Astrocyte of the hippocampus (primary cell): ENCODE measurements around the gene TMEM129.
"Not testable (repeated sequence)": the region's sequence is repeated elsewhere in the genome, so short reads cannot be mapped to it uniquely, and the experiment has no call there.

Experiments used
- DNase-seq: peaks from one replicate; pipeline ENCODE4 v3.0.0; 2011; ENCODE audit warnings: low read depth, low spot score

Gene TMEM129

DNA sequence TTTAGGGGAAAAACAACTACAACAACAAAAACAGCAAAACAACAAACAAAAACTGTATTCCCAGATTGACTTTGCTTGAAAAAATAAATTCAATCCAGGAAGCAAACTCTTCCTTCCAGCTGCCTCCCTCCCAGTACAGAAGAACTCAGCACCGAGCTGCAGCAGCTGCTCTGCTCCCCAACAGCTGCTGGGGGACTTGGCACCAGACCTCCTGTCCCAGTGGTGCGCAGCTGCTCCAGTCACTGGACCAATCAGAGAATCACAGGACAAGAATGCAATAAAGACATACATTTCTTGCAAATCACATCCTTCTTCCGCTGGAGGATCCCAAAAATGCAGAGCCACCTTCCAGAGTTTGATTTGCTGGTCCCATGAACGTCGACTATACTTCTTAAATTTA, 25.2 kb downstream of the TMEM129 start:
- no peak for DNase-seq

GRCh38 chr4:1693131-1693896, 27.8 kb downstream of the TMEM129 start:
- DNase-seq: peak; percentile 85

DNA sequence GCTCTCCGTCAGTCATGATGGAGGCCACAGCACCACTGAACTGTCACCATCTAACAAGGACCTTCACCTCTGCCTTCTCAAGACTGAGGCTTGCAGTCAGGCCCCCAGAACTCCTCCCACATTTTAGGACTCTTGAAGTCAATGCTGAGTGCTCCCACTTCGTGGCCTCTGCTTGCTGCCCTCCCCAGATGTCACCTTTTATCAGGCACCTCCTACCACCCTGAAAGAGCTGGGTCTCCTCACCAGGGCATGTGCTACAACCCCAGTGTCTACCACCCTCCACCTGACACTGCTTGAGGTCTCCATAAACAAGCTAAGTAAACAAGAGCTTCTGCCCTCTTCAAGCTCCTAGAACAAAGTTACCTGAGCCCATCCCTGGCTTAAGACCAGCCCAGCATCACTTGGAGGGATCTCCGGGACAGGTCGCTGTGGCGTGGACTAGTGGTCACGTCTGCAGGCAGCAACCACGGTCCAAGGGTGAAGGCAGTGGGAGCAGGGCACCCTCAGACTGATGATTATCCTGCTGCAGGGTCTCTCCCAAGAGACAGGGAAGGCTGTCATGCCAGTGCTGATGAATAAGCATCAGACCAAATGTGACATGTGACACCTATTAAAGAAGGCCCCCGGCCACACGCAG, 29.3 kb downstream of the TMEM129 start:
- DNase-seq: no peak

GRCh38 chr4:1690698-1691097, 30.4 kb downstream of the TMEM129 start:
- no peak for DNase-seq

- no peak for DNase-seq
Observed at GRCh38 chr4:1686440-1687036, 34.6 kb downstream of the TMEM129 start.

GRCh38 chr4:1685235-1686150, 35.6 kb downstream of the TMEM129 start:
- DNase-seq: no peak

DNA sequence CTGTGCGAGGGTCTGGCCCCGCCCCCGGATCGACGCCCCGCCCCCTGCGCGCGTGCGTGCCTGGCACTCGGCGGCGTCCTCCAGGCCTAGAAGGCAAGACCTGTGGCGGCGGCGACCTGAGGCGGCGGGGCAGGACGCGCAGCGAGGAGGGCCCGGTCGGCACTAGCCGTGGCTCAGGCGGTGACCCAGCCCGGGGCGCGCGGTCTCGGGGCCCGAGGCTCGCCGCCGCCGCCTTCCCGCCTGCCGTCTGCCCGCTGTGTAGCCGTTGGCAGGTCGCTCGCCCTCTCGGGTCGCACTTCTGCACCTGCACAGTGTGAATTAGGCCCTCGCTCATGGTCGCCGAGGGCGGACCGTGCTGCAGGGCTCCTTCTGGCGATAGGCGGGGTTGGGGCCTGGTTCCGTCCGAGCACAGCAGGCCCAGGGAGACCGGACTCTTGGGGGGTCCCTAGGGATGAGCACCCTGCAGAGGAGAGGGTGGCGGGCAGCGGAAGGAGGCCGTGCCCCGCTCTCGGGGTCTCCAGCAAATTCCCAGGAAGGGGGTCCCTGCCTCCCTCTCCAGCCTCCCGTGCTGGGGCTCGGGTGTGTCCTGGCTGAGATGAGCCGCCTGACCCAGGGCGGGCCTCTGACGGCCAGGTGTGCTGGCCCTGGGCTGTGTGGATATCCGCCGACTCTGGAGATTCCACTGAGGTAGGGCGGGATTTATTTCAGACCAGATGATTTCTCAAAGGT, 36.5 kb downstream of the TMEM129 start:
- DNase-seq: no peak

DNA sequence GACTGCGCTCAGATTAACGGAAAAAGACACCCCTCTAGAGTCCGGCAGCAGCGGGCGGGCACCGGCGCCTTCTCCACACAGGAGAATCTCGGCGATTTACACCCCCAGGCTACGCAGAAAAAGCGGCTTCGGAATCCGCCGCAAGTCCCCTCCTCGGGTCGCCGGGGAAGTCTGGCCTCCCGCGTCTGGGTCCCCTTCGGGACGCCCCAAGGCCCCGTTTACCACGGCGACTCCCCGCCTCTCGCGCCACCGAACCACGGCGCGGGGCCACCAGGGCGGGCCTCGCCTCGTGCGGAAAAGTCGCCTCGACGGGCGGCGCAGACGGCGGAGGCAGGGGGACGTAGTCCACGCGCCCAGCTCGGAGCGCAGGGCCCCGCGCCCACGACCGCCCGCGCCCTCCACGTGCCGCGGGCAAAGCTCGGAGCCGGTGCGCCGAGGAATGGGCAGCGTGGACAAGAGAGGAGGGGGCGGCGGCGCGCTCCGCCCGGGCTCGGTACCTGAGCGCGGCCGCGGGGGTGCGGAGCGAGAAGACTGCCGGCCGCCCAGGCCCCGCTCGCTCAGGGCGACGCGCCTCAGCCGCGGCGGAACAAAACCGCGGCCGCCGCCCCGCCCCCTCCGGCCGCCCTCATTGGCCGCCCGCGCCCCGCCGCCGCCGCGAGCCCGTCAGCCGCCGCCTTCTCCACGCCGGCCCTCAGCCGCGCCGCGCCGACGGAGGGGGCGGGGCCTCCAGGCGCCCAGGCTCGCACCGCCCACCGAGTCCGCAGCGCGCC, 37.2 kb downstream of the TMEM129 start, which contains the start of gene FAM53A:
Gene FAM53A, minus strand, starts transcription at position 578 of the 770 bp plus-strand sequence. CDS start 15,572 bp downstream, outside the sequence.
- peak; percentile 96 for DNase-seq

DNA sequence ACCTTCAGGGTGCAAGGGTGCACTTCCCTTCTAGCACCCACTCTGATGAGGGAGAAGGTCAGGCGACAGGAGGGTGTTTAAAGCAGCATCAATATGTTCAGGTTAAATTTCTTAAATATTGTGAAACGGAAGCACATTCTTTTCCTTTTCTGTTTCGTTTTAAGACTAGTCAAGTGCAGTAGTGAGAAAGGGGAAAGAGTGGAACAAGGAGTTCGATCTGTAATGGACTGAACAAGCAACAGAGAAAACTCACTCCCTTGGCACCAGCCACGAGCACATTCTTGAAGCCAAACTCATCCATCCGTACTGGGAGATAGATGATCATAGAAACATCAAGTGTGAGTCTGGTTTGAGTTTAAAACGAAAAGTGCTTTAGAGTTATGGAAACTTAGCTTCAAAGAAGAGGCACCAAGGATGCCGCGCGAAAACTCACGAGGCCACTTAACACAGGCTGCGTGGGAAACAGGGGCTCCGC, 37.8 kb downstream of the TMEM129 start:
- peak; percentile 78 for DNase-seq

GRCh38 chr4:1682860-1683259, 38.3 kb downstream of the TMEM129 start:
- no peak for DNase-seq

DNA sequence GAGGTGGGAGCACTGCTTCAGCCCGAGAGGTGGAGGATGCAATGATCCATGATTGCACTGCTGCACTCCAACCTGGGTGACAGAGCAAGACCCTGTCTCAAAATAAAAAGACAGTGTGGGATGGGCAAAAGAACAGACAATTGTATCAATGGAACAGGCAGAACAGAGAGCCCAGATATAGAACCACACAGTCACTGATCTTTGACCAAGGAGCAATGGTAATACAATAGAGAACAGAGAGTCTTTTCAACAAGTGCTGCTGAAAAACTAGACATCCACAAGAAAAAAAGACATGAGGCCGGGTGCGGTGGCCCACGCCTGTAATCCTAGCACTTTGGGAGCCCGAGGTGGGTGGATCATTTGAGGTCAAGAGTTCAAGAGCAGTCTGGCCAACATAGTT, 42.9 kb downstream of the TMEM129 start:
- no peak for DNase-seq

- DNase-seq: no peak
Observed at GRCh38 chr4:1676605-1677525, 44.3 kb downstream of the TMEM129 start.

- DNase-seq: no peak
Observed at GRCh38 chr4:1675802-1676137, 45.4 kb downstream of the TMEM129 start.

DNA sequence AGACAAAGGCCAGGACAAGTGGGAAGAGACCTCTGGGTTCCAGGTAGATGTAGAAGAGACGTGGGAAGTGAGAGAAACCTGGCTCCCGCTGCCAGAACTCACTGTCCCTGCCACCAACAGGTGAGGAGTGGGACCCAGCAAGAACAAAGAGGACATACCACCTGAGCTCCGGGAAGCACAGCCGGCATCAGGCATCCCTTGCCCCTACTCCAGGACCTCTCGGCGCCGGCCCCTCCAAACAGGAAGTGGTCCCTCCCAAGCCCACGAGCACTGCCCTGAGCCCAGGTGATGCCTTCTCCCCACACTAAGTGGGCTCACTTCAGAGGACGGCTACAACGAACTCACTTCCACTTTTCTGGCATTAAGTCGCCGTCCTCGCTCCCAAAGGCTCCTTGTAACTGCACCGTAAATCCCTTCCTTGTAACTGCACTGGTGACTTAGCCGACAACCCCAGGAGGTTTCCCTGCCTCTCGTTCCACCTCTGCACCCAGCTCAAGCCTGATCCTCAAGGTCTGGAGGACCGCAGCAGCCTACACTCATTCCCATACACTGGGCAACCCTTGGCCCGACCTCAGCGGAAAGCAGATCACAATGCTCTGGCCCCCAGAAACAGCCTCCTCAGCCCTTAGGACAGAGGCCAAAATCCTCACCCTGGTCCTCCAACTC, 45.9 kb downstream of the TMEM129 start:
- no peak for DNase-seq

DNA sequence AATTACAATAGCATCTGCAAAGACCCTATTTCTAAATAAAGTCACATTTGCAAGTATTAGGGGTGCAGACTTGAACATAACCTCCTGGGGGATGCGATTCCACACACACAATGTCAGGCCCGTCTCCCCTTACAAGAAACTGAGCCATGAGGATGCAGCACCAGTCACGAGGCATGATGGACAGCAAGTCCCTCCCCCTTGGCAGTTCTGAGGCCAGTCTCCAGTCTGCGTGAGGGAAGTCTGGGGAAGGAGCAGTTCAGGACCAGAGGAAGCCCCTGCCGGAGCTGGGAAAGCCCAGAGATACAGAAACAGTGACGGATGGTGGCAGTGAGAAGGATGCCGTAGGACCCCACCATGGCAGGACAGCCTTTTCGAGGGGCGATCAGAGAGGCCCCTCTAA, 46.4 kb downstream of the TMEM129 start:
- no peak for DNase-seq

- no peak for DNase-seq
Observed at GRCh38 chr4:1673671-1674070, 47.5 kb downstream of the TMEM129 start.

GRCh38 chr4:1671011-1671410, 50.1 kb downstream of the TMEM129 start:
- DNase-seq: not testable (repeated sequence)

GRCh38 chr4:1670279-1670678, 50.8 kb downstream of the TMEM129 start:
- DNase-seq: no peak

GRCh38 chr4:1669850-1670249, 51.3 kb downstream of the TMEM129 start:
- no peak for DNase-seq
